Right lung (tissue), 5 donors: Measurements from ENCODE around the gene LIN54. TPM values are rescaled to one million over a fixed set of nuclear protein-coding genes. Genes with fewer than 3 reads are reported as not detected.
"Not testable (repeated sequence)": the region's sequence is repeated elsewhere in the genome, so short reads cannot be mapped to it uniquely, and the experiment has no call there.

Source experiments
- DNase-seq, 2 donors: peaks; one replicate each; pipeline ENCODE4 v3.0.0-alpha.2; 2013
- polyA plus RNA-seq, 5 donors: library from polyadenylated mRNA; unstranded; fragments of 120-200 nt; gene quantifications; one replicate each; pipeline versions ENCODE4 v1.2.1 to v1.2.3, GENCODE V29; 2013; ENCODE audit warnings: inconsistent platforms in 1 of 5, low replicate concordance in 1 of 5; ENCODE audit not compliant: insufficient read length in 5 of 5, insufficient read depth in 1 of 5

Gene LIN54
- polyA plus RNA-seq, 5 donors, result 11.1 to 19.1 (median 15.7) TPM

DNA sequence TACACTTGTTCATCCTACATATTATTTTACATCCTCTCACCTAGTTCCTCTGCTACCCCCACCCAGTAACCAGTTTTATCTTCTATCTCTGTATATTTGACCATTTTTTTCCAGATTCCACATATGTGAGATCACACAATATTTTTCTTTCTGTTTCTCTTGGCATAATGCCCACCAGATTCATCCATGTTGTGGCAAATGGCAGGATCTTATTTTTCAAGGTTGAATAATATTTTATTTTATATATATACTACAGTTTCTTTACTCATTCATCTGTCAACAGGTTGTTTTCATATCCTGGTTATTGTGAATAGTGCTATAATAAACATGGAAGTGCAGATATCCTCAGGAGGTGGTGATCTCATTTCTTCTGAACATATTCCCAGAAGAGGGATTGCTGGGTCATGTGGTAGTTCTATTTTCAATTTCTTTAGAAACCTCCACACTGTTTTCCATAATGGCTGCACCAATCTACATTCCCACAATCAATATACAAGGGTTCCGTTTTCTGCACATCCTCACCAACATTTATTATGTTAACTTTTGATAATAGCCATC, 61.9 kb downstream of the LIN54 start:
- no peak for DNase-seq

DNA sequence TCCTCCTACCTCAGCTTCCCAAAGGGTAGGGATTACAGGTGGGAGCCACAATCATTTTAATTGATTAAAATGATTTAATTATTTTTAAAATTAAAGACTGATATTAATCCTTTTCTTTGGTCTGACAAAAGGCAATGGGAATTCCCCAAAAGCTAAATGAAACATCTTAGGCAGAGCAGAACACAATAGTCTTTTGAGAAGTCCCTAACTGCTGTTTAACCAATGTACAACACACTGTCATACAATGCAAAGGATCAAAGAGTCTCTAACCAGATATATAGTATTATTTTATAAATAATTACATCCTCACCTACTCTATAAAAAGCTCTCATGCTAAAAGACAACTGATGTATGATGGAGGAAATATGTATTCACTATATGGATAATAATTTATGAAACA, 63.1 kb downstream of the LIN54 start:
- no peak for DNase-seq

DNA sequence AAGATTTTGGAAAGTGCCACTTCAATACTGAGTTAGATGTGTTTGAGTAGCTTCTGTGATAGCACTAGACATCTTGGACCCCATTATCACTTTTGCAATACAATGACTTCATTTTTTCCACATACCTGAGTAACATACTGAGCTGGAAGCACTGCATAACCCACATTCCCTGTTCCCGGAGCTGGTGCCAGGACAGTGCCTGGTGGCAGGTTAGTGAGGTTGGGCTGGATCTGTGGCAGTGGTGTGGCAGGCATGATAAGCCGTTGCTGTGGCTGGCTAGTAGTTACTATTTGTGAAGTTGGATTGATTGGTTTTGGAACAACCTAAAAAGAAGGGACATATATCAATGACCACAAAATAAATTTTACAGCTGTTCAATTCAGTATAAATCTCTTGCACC, 71.2 kb downstream of the LIN54 start:
- DNase-seq, result no peak

DNA sequence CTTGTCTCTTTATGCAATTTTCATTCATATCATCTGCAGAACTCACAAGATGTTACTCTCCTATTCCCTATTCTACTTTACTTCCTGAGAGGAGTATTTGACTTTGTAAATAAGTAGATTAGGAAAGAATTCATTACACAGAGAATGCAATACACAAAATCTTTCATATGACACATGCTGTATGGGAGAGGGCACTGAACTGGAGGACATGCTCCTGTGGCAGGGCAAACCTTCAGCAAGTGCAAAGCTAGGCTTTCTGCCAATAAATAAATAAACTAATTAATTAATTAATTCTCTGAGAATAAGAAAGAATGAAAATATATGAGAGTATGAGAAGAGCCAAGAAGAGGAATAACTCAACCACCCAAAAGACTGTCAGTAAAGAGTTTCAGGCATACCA, 76.2 kb downstream of the LIN54 start:
- no peak for DNase-seq

DNA sequence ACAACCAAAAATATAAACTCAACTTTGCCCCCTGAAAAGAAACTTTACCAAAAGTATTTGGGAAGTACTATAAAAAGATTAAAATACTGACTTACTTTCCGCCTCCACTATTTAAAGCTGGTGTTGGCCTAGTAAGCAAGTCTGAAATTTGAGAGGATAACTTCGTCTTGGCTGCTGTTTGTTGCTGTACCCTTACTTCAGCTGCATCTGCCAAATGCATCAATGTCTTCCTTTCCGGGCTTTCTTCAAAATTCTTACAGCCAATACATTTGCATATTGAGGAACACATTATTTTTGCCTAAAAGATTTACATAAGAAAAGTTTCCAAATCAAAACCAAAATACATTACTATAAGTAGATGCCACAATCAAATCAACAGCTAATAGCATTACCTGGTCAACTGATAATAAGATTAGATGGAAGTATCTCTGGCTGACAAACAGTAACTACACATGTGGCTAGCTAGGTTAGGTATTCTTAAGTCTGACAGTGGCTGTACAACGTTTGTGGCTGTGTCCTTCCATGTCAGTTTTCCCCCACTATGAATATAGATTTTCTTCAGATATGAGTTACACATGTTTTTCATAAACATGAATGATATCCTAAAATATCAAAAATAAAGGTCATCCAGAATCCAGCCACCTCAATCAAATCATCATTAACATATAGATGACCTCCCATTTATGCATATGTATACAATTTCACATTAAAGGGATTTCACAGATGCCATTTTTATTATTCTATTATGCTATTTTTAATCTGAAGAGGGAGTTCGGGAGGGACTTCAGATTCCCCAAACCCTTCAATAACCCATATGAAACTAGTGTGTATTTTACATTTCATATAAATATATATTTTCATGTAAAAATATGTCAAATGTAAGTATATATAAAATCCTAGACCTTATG, 79.5 kb downstream of the LIN54 start:
- no peak for DNase-seq

DNA sequence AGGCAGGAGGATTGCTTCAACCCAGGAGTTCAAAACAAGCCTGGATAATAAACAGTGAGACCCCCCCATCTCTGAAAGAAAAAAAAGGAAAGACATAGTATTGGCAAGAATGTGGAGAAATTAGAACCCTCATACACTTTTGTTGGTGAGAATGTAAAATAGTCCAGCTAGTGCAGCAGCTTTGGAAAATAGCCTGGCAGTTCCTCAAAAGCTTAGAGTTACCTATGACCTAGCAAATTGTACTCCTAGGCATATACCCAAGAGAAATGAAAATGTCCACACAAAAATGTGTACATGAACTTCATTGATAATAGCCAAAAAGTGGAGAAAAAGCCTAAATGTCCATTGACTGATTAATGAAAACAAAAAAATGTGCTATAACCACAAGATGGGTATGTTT, 88.8 kb downstream of the LIN54 start:
- DNase-seq, result no peak

DNA sequence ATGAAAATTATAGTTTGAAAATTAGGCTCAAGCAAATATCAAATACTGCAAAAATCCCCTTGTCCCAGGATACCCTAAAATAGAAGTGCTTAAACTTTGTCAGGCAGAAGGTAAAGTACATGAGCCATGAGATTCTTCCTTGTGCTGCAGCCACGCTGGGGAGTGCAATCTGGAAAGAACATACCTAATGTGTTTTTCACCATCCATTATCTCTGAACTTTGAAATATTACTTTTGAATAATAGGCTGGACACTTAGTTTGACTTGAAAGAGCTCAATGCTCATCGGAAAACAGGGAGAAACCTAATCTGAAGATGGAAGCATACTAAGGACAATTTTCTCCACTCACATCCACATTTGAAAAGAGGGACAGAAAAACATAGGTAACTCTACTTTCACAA, 91.2 kb downstream of the LIN54 start:
- no peak for DNase-seq

DNA sequence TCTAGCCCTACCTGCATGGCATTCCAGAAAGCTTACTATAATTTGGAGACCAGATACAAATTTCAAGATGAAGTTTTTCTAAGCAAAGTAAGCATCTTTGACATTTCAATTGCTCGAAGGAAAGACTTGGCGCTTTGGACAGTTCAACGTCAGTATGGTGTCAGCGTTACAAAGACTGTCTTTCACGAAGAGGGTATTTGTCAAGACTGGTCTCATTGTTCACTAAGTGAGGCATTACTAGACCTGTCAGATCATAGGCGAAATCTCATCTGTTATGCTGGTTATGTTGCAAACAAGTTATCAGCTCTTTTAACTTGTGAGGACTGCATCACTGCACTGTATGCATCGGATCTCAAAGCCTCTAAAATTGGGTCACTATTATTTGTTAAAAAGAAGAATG, 92.5 kb downstream of the LIN54 start:
- DNase-seq, result no peak

DNA sequence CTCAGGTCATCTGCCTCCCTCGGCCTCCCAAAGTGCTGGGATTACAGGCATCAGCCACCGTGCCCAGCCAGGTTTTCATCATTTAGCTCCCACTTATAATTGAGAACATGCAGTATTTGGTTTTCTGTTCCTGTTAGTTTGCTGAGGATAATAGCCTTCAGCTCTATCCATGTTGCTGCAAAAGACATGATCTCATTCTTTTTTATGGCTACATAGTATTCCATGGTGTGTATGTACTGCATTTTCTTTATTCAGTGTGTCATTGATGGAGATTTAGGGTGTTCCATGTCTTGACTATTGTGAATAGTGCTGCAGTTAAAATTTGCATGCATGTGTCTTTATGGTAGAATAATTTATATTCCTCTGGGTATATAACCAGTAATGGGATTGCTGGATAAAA, 96.7 kb downstream of the LIN54 start:
- not testable (repeated sequence) for DNase-seq

DNA sequence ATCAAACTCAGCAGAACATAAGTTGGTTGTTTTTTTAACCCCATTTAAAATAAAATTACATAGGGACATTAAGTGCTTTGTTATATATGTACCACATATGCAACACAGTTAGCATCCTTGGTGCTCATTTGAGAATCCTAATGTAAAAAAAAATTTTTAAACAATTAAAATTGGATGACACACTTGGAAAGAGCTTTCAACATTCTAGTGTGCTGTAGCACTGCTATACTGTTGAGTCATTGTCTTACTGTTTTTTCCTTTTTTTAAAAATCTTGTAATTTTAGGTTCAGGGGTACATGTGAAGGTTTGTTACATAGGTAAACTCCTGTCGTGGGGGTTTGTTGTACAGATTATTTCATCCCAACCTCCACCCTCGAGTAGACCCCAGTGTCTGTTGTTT, 97.3 kb downstream of the LIN54 start:
- no peak for DNase-seq

DNA sequence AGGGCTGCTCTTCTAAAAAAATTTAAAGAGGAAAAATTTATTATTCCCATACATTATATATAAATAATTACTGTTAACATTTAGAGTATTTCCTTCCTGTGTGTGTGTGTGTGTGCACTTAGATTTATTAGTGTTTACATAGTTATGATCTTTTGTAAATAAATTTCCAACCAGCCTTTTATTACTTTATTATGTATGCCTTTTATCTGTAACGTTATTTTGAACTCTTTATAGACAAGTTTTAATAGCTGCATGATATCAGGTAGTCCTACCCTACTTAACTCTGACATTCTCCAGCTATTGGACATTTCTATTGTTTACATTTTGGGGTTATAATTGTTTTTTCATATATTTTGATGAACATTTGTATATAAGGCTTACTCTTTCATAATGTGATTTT, 101.3 kb downstream of the LIN54 start:
- DNase-seq, result no peak

DNA sequence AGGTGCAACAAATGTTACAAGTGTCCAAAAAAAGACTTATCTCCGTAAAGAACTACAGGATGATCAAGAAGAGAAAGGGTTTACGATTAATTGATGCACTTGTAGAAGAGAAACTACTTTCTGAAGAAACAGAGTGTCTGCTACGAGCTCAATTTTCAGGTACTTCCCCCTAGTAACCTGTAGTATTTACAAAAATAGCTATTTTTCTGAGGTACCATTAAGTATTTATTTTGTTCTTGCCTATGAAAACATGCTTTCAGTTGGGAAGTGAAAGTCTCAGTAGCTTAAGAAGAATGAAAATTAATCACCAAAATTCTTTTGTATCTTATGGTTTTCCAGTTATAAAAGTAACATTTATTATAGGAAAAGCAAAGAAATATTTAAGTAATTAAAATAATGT, 104.2 kb downstream of the LIN54 start:
- no peak for DNase-seq

DNA sequence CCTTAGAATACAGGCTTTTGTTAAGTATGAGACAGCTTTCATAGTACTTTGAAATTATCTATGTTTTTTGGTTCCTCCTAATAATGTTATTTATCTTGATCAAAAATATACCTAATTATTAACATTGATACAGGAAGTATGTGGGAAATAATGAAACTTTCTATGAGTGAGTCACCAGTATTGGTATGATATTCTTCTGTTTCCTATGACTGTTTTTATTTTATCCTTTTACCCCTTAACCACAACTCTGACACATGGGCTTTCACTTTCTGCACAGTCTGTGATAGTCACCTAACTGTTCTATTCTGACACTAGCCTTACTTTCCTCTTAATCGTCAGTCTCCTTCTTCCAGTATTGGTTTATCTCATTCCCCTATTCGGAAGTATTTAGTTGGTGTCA, 105.4 kb downstream of the LIN54 start:
- no peak for DNase-seq

DNA sequence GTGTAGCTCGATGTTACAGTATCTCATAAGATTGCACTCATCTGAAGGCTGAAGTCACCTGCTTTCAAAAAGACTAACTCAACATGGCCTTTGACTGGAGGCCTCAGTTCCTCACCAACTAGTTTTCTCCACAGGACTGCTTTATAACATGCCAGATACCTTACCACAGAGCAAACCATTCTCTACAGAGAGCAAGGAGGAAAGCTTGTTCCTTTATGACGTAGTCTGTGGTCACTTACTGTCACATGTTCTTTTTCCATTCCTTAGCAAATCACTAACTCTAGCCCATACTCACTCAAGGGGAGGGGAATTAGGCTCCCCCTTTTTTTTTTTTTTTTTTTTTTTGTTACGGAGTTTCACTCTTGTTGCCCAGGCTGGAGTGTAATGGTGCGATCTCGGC, 106.9 kb downstream of the LIN54 start:
- no peak for DNase-seq

DNA sequence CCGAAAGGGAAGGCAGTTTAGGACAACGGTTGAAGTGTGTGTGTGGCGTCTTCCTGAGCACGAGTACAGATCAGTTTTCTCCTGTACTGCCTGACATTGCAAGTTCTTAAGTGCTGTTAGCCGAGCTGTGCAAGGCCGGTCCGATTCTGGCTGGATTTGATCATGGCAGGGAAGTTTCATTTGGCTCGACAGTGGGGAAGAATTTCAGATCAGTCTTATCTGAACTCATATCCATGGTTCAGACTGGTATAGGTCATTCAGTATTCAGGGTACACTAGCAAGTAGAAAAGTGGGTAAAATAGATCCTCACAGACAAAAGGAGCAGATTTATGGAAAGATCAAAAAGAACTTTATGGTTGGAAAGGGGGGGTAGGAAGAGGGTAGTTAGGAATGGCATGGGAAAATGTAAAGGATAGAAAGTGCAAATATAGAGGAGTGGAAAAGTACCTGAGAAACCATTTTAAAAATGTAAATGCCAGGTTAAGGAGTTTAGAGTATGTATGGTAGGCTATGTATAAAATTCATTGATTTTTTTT, 109.4 kb downstream of the LIN54 start:
- no peak for DNase-seq

DNA sequence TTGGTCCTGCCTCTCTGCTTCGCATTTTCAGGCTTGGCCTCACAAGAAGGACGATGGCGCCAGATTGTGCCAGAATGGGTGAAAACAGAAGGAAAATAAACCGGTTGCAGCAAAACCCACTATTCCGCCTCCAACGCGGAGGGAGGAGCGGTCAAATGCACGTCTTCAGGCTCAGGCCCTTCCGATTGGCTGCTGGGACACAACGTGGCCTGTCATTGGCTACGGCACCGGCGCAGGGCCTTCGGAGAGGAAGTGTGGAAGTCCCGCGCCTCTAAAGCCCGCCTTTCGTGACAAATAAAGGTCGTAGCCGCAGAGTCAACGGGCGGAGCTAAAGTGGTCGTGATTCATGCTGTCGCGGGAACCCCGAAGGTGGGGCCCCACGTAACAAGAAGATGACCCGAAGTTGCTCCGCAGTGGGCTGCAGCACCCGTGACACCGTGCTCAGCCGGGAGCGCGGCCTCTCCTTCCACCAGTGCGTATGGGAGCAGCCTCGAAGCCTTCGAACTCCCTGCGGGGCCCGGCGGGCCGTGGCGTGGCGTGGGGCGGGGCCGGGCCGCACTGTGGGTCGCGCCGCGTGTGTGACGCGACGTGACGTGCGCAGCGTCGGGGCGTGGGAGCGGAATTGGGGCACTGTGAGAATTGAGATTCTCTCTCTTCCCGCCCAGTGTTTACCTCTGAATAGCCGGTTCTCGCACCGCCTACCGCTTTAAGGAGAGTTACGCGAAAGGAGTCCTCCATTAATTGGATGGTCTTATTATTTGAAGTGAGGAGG, 110.0 kb downstream of the LIN54 start, which contains the start of gene THAP9:
THAP9 (plus strand) TSS at position 325 of the 772 bp plus-strand sequence; CDS start at position 393, 68 bp downstream.
- peak; percentile 98 to 99 for DNase-seq

DNA sequence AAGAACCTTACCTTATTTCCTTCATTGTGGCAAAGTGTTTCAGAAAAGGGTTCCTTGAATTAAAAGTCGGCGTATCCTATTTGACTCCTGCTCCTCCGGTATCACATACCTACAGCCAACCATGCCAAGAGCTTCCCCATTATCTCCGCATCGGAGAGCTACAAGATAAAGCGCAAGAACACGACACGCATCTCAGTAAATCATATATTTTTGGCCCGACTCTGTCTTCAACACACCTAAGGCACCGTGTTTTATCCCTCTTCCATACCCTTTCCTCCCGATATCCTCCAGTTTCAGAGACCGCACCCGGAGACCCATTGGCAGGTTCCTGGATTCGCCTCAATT, 110.6 kb downstream of the LIN54 start:
- DNase-seq, result no peak

DNA sequence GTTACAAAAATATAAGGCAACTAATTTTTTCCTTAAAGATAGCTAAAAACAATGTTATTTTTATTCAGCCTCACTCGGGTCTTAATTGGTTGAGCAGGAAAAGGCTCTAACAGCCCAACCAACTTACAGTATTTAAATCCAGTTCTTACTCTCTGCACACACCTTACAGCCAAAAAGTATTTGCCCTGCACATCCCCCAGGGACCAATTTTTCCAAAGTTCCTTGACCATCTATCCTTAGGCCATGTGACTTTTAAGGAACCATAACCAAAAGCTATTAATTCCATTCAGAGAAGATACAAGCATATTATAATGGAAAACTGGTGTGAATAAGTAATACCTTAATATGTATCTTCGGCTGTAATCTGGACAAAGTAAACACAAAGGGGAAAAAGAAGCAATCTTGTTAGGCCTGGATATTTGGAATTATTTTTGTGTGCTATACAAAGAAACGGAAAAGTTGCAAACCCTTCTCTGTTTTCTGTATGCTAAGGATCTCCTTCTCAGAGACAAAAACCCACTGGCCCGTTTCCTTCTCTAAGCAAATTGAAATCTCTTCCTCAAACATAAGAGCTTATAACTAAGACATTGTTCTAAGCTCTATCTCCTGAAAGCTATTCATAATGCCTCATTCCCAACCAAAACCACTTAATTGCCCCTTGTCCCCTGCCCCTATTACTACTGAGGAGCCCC, 111.1 kb downstream of the LIN54 start:
- DNase-seq, result no peak

DNA sequence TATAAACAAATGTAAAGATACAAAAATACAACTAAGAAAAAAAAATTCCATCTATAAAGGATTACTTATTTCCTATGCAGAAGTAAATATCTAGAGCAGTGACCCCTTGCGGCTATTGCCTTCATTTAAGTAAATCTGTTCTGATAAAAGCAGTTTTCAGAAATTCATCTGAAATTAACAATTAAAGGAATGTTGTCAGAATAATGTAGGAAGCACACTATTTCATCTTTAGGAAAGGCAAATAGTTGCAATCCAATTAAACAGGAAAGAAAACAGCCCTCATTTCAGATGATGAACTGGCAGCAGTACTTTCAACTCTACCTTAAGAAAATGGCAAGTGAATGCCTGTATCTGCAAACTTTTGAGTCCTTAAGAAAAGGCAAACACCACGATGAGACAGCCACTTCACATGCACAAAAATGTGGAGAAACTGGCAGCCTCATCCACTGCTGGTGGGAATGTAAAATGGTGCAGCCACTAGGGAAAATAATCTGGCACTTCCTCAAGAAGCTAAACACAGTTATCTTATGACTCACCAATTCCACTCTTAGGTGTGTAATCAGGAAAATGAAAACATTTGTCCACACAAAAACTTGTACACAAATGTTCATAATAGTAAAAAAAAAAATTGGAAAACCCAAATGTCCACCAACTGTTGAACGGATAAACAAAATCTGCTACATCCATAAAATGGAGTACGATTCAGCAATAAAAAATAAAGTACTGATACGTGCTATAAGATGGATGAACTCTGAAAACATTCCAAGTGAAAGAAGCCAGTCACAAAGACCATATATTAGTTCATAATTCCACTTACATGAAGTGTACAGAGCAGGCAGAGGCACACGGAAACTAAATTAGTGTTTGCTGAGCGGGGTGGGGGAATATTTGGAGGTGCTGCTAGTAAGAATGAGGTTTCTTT, 112.0 kb downstream of the LIN54 start:
- peak in 1 of 2 donors; percentile 17 for DNase-seq

DNA sequence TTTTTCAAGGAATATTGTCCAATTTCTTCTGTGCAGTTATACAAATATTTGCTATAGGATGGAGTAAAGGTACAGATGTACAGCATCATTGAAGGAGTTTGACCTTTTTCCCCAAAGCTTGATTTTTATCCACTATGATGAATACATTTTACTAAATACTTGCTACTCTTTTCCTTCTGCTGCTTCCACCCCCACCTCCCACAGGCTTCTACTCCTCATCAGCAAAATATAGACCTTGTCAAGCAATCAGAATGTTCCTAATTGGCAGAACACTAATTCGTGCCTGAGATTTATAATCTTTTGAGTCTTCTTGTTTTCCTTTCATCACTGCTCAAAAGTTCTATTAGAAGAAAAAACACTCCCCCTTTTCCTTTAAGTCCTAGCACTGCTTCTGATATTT, 113.9 kb downstream of the LIN54 start:
- DNase-seq, result no peak

DNA sequence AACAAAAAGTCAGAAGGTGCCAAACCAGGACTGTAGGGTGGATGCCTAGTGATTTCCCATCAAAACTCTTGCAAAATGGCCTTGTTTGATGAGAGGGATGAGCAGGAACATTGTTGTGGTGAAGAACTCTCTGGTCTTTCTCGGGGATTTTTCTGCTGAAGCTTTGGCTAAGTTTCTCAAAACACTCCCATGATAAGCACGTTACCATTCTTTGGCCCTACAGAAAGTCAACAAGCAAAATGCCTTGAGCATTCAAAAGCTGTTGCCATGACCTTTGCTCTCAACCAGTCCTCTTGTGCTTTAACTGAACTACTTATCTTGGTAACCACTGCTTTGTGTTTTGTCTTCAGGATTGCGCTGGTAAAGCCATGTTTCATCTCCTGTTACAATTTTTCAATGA, 116.7 kb downstream of the LIN54 start:
- DNase-seq, result no peak
